GM12892 (cell line): Measurements from ENCODE around the gene BCL7A.

Experiments
- POLR2A ChIP-seq: IDR thresholded peaks from 2 replicates; pipeline ENCODE4 v1.6.1; 2011; ENCODE audit warnings: low read depth, low read length, control low read depth
- TAF1 ChIP-seq: IDR thresholded peaks from 2 replicates; pipeline ENCODE4 v1.6.1; 2011; ENCODE audit warnings: low read depth, mild to moderate bottlenecking, control low read depth, low read length, borderline replicate concordance

- TF ChIP-seq POLR2A (no peak), TAF1 (no peak)
Measured at GRCh38 chr12:122096591-122097149, 75.0 kb downstream of the BCL7A start.
